ENCODE measurements around the gene STUM.

The STUM gene

DNA sequence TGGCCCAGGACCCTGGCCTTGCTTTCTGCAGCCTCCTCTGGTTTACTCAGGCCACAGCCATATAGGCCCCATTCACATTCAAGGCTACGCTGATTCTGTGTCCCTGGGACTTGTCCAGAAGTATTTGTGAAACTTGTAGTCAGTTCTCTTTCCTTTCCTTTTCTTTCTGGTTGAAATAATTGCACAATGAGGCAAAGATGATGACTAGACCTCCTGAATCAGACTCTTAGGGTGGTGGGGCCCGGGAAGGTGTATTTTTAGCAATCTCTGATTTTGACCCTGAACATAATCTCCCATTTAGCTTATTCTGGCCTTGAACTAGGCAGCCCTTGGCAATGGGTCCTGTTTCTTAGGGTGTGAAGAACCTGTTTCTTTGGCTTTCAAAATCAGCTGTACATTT lies 39.9 kb downstream of the STUM start:
- no peak for DNase-seq (ENCODE audit: insufficient read length, low spot score)
- no peak for TF ChIP-seq CTCF (IDR thresholded peaks at IDR 0.05; ENCODE audit: insufficient read depth, missing control alignments)
- no peak for FAIRE-seq

- TF ChIP-seq CTCF (IDR thresholded peaks at IDR 0.05; ENCODE audit: insufficient read depth, missing control alignments): no peak
- DNase-seq (ENCODE audit: insufficient read length, low spot score): no peak
- FAIRE-seq: no peak
Measured at GRCh38 chr1:226589008-226589733, 40.6 kb downstream of the STUM start.

GRCh38 chr1:226590614-226591013 lies 42.0 kb downstream of the STUM start:
- FAIRE-seq: no peak
- TF ChIP-seq CTCF (IDR thresholded peaks at IDR 0.05; ENCODE audit: insufficient read depth, missing control alignments): no peak
- no peak for DNase-seq (ENCODE audit: insufficient read length, low spot score)

DNA sequence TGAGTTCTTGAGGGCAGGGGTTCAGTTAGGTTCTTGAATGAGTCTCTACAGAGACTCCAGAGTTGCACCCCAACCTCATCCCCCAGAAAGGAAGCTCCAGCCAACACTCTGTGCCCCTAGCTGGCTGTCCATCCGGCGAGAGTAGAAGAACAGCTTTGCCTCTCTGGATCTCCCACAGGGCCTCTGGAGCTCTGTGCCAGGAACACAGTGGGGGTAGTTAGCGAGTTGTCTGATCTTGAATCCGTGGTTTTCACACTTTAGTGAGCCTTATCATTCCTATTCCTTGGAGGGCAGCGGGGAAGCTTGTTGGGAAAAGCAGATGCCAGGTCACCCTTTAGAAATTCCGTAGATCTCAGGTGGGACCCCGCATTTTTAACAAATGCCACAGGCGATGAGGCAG lies 45.0 kb downstream of the STUM start:
- no peak for TF ChIP-seq CTCF (IDR thresholded peaks at IDR 0.05; ENCODE audit: insufficient read depth, missing control alignments)
- FAIRE-seq (no peak), DNase-seq (ENCODE audit: insufficient read length, low spot score) (no peak)

- TF ChIP-seq CTCF (IDR thresholded peaks at IDR 0.05; ENCODE audit: insufficient read depth, missing control alignments): no peak
- DNase-seq (ENCODE audit: insufficient read length, low spot score) (no peak), FAIRE-seq (no peak)
Measured at GRCh38 chr1:226596531-226597165, 48.1 kb downstream of the STUM start.

DNA sequence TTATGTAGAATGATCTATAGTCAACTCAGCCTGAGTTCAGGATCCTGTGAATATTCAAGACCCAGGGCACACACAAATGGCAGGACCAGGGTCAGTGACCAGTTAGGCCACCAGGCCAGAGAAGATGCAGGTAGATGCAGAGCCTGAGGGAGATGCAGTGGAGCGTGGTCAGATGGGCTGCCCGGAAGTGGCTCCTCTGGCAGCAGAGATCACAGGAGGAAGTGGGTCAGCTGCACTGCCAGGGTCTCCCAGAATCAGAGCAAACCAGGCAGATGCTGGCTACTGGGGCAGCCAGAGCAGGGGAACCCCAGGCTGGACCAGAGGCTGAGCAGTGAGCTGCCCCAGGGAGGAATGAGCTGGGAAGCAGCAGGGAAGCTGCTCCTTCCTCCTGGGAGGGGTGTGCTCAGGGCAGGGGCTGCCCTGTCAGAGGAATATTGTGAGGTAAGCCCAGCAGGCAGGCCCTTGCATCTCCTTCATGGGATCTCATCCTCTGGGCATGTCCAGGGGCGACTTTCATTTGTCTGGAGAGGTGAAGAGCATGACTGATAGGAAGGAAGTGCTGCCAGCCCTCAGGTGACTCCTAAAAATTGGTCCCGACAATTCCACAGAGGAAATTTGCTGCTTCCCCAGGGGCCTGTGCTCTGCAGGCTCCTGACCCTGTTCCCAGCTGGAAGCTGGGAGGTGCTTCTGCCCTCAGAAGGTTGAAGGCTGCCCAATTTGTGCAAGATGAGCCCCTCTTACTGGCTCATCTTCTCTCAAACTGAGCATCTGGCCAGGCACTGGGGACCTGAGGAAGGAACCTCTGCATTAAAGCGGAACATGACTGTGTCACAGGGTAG lies 49.3 kb downstream of the STUM start:
- no peak for DNase-seq (ENCODE audit: insufficient read length, low spot score)
- no peak for FAIRE-seq
- TF ChIP-seq CTCF (IDR thresholded peaks at IDR 0.05; ENCODE audit: insufficient read depth, missing control alignments): no peak
